Breast epithelium (tissue), 3 donors: ENCODE measurements around the gene HIGD2B.

Experiments
- POLR2A ChIP-seq: fragments of 450-650 bp; IDR thresholded peaks from one replicate; pipeline ENCODE4 v1.6.1; 2016; ENCODE audit warnings: antibody characterized with exemption, mild to moderate bottlenecking, moderate library complexity
- TF ChIP-seq, protein P1 (sequence below), 3 donors: fragments of 450-650 bp; IDR thresholded peaks; one replicate each; pipeline ENCODE4 v1.5.1; 2016 to 2017; ENCODE audit warnings: antibody characterized with exemption in 3 of 3, mild to moderate bottlenecking in 3 of 3, moderate library complexity in 3 of 3

DNA sequence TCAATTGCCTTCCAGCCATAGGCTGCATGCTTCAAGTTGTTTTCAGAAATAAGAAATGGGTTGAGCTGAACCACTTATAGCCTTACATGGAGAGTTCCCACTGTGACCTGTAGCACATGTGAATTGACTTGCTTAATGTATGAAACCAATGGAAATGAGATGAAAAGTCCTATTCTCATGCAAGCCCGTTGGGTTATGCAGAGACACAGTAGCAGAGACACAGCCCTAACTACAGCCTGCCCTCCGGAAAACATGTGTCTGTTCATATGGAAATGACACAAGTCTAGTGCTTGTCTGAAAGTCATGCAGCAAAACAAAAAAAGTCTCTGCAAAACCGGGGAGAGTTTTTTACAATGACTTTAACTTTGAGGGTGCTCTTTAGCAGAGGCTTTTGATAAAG, 14.5 kb downstream of the HIGD2B start:
- TF ChIP-seq, protein P1, sequence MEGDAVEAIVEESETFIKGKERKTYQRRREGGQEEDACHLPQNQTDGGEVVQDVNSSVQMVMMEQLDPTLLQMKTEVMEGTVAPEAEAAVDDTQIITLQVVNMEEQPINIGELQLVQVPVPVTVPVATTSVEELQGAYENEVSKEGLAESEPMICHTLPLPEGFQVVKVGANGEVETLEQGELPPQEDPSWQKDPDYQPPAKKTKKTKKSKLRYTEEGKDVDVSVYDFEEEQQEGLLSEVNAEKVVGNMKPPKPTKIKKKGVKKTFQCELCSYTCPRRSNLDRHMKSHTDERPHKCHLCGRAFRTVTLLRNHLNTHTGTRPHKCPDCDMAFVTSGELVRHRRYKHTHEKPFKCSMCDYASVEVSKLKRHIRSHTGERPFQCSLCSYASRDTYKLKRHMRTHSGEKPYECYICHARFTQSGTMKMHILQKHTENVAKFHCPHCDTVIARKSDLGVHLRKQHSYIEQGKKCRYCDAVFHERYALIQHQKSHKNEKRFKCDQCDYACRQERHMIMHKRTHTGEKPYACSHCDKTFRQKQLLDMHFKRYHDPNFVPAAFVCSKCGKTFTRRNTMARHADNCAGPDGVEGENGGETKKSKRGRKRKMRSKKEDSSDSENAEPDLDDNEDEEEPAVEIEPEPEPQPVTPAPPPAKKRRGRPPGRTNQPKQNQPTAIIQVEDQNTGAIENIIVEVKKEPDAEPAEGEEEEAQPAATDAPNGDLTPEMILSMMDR (IDR thresholded peaks at IDR 0.05), result no peak
- no peak for TF ChIP-seq POLR2A
